GM19463 (cell line): ENCODE measurements around the gene CADPS2.
"Not testable (repeated sequence)": the region's sequence is repeated elsewhere in the genome, so short reads cannot be mapped to it uniquely, and the experiment has no call there.

Experiments used
- ATAC-seq: cut with Tn5 transposase; IDR thresholded peaks from one replicate; pipeline ENCODE4 v1.9.1; 2021; ENCODE audit warnings: mild to moderate bottlenecking, moderate library complexity; ENCODE audit not compliant: unreplicated experiment

Gene CADPS2

GRCh38 chr7:122717356-122718089 lies 168.7 kb downstream of the CADPS2 start:
- ATAC-seq = no peak

DNA sequence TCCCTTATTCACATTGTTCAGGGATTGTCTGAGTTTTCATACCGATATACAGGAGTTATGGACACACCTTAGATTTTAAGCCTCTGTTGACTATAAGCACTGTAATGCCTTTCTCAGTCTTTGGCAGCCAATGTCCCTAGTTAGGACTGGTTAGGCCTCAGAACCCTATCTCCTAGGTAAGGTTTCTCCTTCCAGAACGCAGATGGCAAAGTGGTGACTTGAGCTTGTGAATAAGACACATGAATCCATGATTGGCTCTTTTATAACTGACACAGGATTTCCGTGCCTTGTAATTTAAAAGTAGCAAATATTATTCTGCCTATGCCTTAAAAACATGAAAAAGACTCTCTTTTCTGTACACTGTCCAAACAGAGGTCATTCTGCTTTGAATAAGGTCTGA lies 171.1 kb downstream of the CADPS2 start:
- no peak for ATAC-seq

DNA sequence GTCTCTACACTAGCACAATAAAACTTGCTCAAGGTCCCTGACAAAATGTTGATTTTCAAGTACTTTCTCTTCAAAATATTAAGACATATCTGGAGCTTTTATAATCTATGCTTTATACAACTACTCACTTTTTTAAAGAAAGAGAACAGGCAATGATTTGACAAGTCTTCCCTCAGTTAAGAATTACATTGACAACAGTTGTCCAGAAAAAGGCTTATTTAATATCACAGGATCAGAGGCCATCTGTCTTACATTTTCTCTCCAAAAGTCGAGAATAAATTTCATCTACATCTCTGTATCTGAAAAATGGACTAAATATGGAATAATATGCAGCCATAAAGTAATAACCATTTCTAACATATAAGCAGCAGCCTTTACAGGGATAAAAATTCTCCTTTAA lies 175.3 kb downstream of the CADPS2 start:
- ATAC-seq = no peak

- ATAC-seq = no peak
Observed at GRCh38 chr7:122709930-122710646, 176.2 kb downstream of the CADPS2 start.

- ATAC-seq = no peak
Observed at GRCh38 chr7:122706836-122707235, 179.4 kb downstream of the CADPS2 start.

GRCh38 chr7:122702872-122703510 lies 183.3 kb downstream of the CADPS2 start, which contains the start of gene RNF148:
Gene RNF148, minus strand, starts transcription at chr7:122702922. Its CDS starts 172 bp downstream, at chr7:122702750.
- ATAC-seq = no peak

- ATAC-seq = no peak
Observed at GRCh38 chr7:122699017-122699416, 187.2 kb downstream of the CADPS2 start, which contains the start of gene RNF133. Gene RNF133, minus strand, starts transcription at chr7:122699117. Its CDS starts 199 bp downstream, at chr7:122698918.

DNA sequence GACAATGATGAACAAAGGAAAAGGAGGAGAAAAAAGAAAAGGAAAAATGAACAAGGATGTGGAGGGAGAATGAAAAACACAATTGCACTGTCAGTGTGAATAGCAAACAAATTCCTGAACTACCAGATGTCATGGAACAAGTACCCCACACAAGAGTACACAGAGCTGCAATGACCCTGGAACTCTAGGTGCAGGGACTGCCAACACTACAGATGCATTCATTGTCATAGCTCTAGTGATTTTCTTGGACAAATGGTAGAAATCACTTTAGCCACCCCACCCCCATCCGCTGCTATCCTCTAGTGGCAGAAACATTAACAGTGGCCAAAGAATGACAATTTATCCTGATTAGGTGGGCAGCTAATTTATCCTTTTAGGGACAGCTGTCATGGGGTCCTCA lies 190.4 kb downstream of the CADPS2 start:
- ATAC-seq = no peak

DNA sequence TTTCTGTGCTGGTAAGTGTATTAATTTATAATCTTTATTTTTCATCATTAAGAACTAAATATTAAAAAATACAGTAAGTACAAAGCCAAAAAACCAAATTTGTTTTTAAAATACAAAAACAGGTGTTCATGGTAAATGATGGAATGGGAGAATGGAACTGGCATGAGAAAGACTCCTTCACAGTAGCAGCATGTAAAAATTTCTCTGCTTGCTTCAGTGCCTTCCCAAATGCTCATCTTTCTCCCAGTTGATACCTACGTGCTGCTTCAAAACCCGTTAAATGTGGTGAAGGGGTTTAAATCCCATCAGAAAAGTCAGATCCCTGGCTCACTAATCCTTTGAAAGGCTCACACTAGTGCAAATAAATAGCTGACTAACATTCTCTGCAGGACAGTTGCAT lies 191.6 kb downstream of the CADPS2 start:
- ATAC-seq = no peak

GRCh38 chr7:122692769-122693309 lies 193.4 kb downstream of the CADPS2 start:
- no peak for ATAC-seq

GRCh38 chr7:122691569-122692235 lies 194.6 kb downstream of the CADPS2 start:
- no peak for ATAC-seq

DNA sequence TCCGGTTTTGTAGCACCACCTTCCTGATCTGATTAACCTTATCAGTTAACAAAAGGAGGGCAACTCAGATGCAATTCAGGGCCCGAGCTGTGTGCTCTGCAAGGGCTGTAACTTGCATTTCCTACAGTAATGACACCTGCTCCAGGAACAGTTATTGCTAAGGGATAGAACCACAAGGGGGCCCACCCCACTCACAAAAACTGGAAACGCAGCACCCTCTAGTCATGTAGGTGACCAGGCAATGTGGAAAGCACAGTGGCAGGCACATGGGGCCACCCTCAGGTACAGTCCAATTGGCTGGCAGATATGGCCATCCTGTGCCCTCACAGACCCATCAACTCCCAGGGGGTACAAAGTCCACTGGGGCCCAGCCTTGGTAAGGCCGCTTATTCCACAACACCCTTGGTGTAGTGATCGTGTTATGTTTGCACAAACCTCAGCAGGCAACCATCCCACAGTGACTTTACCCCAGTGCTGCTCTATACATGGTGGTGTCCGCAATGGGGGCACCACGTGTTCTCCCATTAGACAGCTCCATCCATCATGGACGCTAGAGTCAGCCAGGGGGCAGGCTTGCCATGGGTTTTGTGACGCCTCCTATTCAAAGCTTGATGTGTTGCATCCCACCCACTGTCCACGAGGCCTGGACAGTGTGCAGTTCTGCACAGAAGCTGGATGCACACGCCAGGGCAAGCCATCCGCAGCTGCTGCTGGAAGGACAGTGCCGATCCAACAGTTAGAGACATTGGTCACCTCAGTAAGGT lies 196.7 kb downstream of the CADPS2 start:
- no peak for ATAC-seq

GRCh38 chr7:122688400-122688998 lies 197.8 kb downstream of the CADPS2 start:
- no peak for ATAC-seq

GRCh38 chr7:122686360-122686878 lies 199.8 kb downstream of the CADPS2 start:
- ATAC-seq = no peak

DNA sequence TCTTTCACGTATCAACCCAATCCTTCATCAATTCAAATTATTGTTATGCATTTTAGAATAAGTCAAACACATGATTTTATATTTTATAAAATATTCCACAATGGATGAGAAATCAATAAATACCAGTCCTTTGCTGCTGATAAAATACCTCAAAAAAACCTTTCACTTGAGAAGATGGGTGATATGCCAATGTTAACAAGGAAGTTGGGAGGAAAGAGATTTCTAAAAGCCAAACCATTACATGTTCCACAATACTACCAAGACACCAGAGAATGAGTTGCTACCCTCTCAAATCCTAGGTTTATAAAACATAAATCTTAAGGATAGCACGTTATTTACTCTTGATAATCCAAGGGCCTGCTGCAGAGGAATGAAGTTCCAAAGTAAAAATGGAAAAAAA lies 201.8 kb downstream of the CADPS2 start:
- no peak for ATAC-seq

DNA sequence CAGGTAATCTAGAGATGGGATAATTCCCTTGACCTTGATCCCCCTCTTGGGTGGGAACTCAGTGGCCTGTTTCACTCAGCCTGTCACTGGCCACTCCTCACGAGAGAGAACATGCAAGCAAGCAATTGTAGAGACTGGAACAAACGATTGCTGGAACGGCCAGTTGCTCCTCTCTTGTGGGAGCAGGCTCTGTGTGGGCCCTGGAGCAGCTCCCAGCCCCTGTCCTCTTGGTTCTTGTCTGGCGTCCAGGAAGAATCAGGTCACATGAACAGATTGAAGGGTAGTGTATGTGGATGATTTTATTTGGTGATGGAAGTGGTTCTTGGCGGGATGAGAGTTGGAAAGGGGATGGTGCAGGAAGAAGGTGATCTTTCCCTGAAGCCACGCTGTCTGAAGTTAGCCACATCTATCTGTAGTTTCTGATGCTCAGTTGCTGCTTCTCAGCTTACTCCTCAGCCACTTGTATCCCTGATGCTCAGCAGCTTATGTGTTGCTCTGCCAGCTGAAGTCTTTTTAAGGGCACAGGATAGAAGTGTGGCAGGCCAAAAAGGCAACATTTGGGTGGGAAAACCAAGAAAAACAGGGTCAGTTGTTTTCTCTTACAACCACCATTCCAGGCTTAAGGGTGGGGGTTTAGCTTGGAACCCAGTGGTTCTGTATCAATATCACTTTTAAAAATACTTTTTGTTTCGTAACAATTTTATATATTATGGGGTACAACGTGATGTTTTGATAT lies 203.3 kb downstream of the CADPS2 start:
- ATAC-seq = no peak

DNA sequence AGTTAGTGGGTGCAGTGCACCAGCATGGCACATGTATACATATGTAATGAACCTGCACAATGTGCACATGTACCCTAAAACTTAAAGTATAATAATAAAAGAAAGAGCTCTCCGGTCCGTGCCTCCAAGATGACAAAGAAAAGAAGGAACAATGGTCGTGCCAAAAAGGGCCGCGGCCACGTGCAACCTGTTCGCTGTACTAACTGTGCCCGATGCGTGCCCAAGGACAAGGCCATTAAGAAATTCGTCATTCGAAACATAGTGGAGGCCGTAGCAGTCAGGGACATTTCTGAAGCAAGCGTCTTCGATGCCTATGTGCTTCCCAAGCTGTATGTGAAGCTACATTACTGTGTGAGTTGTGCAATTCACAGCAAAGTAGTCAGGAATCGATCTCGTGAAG lies 205.1 kb downstream of the CADPS2 start:
- not testable (repeated sequence) for ATAC-seq

DNA sequence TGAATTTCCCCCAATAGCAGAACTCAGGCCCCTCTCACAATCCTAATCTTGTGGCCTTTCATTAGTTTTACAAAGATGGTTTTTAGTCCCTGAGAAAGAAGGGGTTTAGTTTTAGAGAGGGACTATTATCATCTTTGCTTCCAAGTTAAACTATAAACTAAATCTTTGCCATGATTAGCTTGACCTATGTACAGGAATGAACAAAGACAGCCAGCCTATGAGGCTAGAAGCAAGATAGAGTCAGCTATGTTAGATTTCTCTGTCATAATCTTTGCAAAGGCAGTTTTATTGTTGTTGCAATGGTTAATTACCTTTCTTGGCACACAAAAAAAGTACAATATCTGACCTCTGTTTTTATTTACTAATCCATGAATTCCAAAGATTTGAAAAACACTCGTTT lies 206.4 kb downstream of the CADPS2 start:
- no peak for ATAC-seq

DNA sequence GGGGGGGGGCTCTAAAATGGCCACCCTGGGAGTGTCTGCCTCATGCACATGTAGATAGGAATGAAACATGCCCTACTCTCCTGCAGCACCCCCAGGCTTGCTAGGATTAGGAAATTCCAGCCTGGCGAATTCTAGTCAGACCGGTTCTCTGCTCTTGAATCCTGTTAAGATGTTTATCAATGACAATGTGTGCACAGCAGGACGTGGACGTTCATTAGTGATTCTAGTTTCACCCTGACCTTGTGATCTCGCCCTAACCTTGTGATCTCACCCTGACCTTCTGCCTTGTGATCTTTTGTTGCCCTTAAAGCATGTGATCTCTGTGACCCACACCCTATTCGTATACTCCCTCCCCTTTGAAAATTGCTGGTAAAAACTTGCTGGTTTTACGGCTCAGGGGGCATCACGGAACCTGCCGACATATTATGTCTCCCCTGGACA lies 207.0 kb downstream of the CADPS2 start:
- ATAC-seq = not testable (repeated sequence)
